GM23248 (cell line): ENCODE data around the gene ELMO1. TPM values are rescaled to one million over a fixed set of nuclear protein-coding genes. Genes with fewer than 3 reads are reported as not detected.

ENCODE experiments used
- DNase-seq: peaks from one replicate; pipeline ENCODE4 v3.0.0-alpha.2; 2015
- H2AFZ ChIP-seq: fragments of 200-600 bp; sonication (generic); 2 replicates; pipeline ENCODE4 v1.6.1; 2016; ENCODE audit warnings: antibody characterized with exemption
- H3F3A ChIP-seq: fragments of 200-600 bp; sonication (generic); 2 replicates; pipeline ENCODE4 v1.6.1; 2016; ENCODE audit warnings: mild to moderate bottlenecking, antibody characterized with exemption, mixed run types; ENCODE audit not compliant: insufficient read depth
- H3K27ac ChIP-seq: fragments of 200-600 bp; sonication (generic); 2 replicates; pipeline ENCODE4 v1.5.1; 2016; ENCODE audit warnings: mild to moderate bottlenecking
- H3K27me3 ChIP-seq: fragments of 200-600 bp; sonication (generic); replicated peaks from 2 replicates; pipeline ENCODE4 v1.6.1; 2016; ENCODE audit warnings: mild to moderate bottlenecking; ENCODE audit not compliant: insufficient read depth
- H3K36me3 ChIP-seq: fragments of 200-600 bp; sonication (generic); 2 replicates; pipeline ENCODE4 v1.6.1; 2016; ENCODE audit warnings: low read depth, mild to moderate bottlenecking
- H3K4me1 ChIP-seq: fragments of 200-600 bp; sonication (generic); 2 replicates; pipeline ENCODE4 v1.6.1; 2016; ENCODE audit warnings: mild to moderate bottlenecking; ENCODE audit not compliant: insufficient read depth
- H3K4me2 ChIP-seq: fragments of 200-600 bp; sonication (generic); one replicate; pipeline ENCODE4 v1.6.1; 2016; ENCODE audit warnings: mild to moderate bottlenecking; ENCODE audit not compliant: unreplicated experiment
- H3K4me3 ChIP-seq: fragments of 200-600 bp; sonication (generic); 2 replicates; pipeline ENCODE4 v1.5.1; 2016; ENCODE audit warnings: mild to moderate bottlenecking
- H3K79me2 ChIP-seq: fragments of 200-600 bp; sonication (generic); 2 replicates; pipeline ENCODE4 v1.6.1; 2016; ENCODE audit warnings: mild to moderate bottlenecking; ENCODE audit not compliant: insufficient read depth
- H3K9ac ChIP-seq: fragments of 200-600 bp; sonication (generic); 2 replicates; pipeline ENCODE4 v1.6.1; 2016; ENCODE audit warnings: mild to moderate bottlenecking
- H3K9me2 ChIP-seq: fragments of 200-600 bp; sonication (generic); 2 replicates; pipeline ENCODE4 v1.6.1; 2016; ENCODE audit warnings: mixed run types, mild to moderate bottlenecking, moderate library complexity; ENCODE audit not compliant: insufficient read depth
- H3K9me3 ChIP-seq: fragments of 200-600 bp; sonication (generic); one replicate; pipeline ENCODE4 v1.6.1; 2017; ENCODE audit warnings: low read depth
- H4K20me1 ChIP-seq: fragments of 200-600 bp; sonication (generic); 2 replicates; pipeline ENCODE4 v1.6.0; 2016; ENCODE audit not compliant: insufficient read depth
- EZH2 ChIP-seq: fragments of 200-600 bp; sonication (generic); IDR thresholded peaks from 2 replicates; pipeline ENCODE4 v1.6.1; 2018; ENCODE audit warnings: antibody characterized with exemption, mild to moderate bottlenecking; ENCODE audit not compliant: insufficient read depth, poor library complexity, severe bottlenecking
- EZH2phosphoT487 ChIP-seq: fragments of 200-600 bp; sonication (generic); IDR thresholded peaks from 2 replicates; pipeline ENCODE4 v1.6.1; 2018; ENCODE audit warnings: antibody characterized with exemption, moderate library complexity, mild to moderate bottlenecking, low read depth; ENCODE audit not compliant: insufficient read depth
- WGBS, 2 experiments: methylation state at CpG; one replicate each; pipeline ENCODE4 v1.1.6; 2015 to 2017; ENCODE audit warnings: low lambda C conversion rate in 2 of 2, low coverage in 1 of 2; ENCODE audit errors: missing lambda C conversion rate in 2 of 2; 5-methylcytosine and 5-hydroxymethylcytosine counted together
- in situ Hi-C: fragments of 300-500 bp; cut with MboI; formaldehyde crosslinking; loops from 2 replicates; pipeline ENCODE4 v1.15.0; 2020
- polyA plus RNA-seq: library from polyadenylated mRNA; unstranded; fragments of >200 nt; fragmentation: Nextera tagmentation; extraction: Ambion mirVana; gene quantifications from 2 replicates; pipeline ENCODE4 v1.2.1, GENCODE V29; 2016
- total RNA-seq: library from RNA; depleted of rRNA; stranded (reverse); fragments of >200 nt; shearing (Covaris generic); gene quantifications from 2 replicates; pipeline ENCODE4 v1.2.3, GENCODE V29; 2014

The ELMO1 gene
- total and polyA plus RNA-seq, 2 experiments from 2014 or later: not detected

DNA sequence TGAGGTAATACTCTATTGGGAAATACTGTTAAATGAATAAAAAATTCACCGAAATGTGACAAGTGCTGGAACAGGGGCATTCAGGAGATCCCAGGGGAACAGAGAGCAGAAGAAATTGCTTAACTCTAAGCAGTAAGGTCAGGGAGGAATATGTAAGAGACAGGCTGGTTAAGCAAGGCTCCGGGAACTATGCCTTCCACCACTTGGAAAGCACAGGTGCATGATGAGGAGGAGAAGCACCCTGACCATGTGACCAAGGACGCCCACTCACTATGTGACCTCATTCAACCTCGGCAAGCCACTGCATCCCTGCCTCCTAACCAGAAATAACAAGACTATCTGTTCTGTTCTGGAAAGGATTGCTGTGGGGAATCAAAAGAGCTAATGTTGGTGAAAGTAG is 218.4 kb downstream of the ELMO1 start:
- 32 to 44% methylated on average over 4 of the region's 4 CpGs for WGBS, 2 experiments
- in situ Hi-C loops: no loop called here
- Histone ChIP-seq H3K4me2 (no peak overlapping the region), H3K79me2 (no peaks in the 10 kb centered on the region), H3K9me2 (no peaks in the 10 kb centered on the region), H2AFZ (no peak overlapping the region), H3K9ac (no peak overlapping the region), H3K4me3 (no peak overlapping the region), H3K36me3 (no peaks in the 10 kb centered on the region), H3K9me3 (no peaks in the 10 kb centered on the region), H3K27me3 (no peaks in the 10 kb centered on the region), H3F3A (no peaks in the 10 kb centered on the region), H3K4me1 (no peaks in the 10 kb centered on the region), H4K20me1 (no peaks in the 10 kb centered on the region), H3K27ac (no peak overlapping the region)
- TF ChIP-seq EZH2phosphoT487 (no peak), EZH2 (no peak)
- DNase-seq: peak; percentile 1

DNA sequence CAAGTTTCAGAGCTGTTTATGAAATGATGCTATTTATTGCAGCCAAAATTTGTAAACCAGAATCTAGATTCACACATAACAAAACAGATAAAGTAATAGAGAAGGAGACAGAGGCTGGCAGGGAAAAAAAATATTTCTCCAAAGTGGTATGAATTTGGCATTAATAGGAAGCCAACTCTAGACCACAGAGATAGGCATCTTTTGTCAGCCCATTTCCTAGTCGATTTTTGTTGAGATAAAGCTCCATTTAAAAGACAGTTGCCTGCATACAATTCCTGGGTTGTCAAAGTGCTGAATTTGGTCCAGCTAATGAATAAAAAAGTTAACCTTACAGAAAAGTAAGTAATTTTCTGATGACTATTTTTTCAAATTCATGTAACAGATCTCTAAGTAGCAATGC is 219.3 kb downstream of the ELMO1 start:
- no peaks in the 10 kb centered on the region for H3K36me3 ChIP-seq
- H2AFZ ChIP-seq: no peak overlapping the region
- in situ Hi-C loops: no loop called here
- DNase-seq: no peak
- no peaks in the 10 kb centered on the region for H3K9me2 ChIP-seq
- no peaks in the 10 kb centered on the region for H3F3A ChIP-seq
- 9 to 12% methylated on average over 1 of the region's 1 CpG for WGBS, 2 experiments
- no peak overlapping the region for H3K9ac ChIP-seq
- H3K4me1 ChIP-seq: no peaks in the 10 kb centered on the region
- H3K4me3 ChIP-seq: no peak overlapping the region
- no peaks in the 10 kb centered on the region for H3K79me2 ChIP-seq
- no peak overlapping the region for H3K4me2 ChIP-seq
- H3K27ac ChIP-seq: no peak overlapping the region
- no peaks in the 10 kb centered on the region for H3K9me3 ChIP-seq
- H3K27me3 ChIP-seq: no peaks in the 10 kb centered on the region
- TF ChIP-seq EZH2phosphoT487: no peak
- no peak for TF ChIP-seq EZH2
- no peaks in the 10 kb centered on the region for H4K20me1 ChIP-seq

DNA sequence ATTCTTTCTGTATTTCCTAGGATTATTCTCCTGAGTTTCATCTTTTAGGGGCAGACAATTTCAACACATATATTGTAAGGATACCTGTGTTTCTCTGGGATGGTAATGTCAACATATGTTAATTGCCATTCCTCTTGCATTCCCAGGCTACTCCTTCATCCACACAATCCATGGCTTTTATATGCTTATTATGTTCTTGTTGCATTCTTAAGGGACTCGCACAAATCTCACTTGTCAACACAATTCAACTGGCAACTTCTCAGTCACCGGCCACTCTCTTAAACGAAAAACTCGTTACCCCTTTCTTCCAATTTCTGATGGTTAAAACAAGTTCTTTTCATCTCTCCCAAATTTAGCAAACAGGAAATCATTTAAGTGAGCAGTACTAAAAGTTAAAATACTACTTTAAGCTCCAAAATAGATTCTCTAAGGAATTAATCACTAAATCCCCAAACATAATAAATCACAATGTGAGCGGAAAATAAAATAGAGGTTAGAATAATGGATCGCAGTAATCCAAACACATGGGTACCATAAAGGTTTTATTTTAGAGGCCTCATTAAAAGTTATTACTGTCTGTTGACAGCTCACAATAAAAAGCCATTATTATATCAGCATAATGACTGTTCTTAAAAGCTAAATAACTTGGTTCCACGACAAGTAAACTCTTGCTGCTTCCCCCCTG is 223.2 kb downstream of the ELMO1 start:
- no peak overlapping the region for H3K27ac ChIP-seq
- no peak overlapping the region for H2AFZ ChIP-seq
- H3K4me1 ChIP-seq: no peaks in the 10 kb centered on the region
- DNase-seq: no peak
- 26 to 28% methylated on average over 7 of the region's 7 CpGs for WGBS, 2 experiments
- no peaks in the 10 kb centered on the region for H3K27me3 ChIP-seq
- H3K4me3 ChIP-seq: no peak overlapping the region
- TF ChIP-seq EZH2phosphoT487 (no peak), EZH2 (no peak)
- no peaks in the 10 kb centered on the region for H3K79me2 ChIP-seq
- no peaks in the 10 kb centered on the region for H3F3A ChIP-seq
- no peaks in the 10 kb centered on the region for H4K20me1 ChIP-seq
- no peaks in the 10 kb centered on the region for H3K9me3 ChIP-seq
- in situ Hi-C loops: no loop called here
- H3K9me2 ChIP-seq: no peaks in the 10 kb centered on the region
- no peaks in the 10 kb centered on the region for H3K36me3 ChIP-seq
- no peak overlapping the region for H3K9ac ChIP-seq
- H3K4me2 ChIP-seq: no peak overlapping the region

DNA sequence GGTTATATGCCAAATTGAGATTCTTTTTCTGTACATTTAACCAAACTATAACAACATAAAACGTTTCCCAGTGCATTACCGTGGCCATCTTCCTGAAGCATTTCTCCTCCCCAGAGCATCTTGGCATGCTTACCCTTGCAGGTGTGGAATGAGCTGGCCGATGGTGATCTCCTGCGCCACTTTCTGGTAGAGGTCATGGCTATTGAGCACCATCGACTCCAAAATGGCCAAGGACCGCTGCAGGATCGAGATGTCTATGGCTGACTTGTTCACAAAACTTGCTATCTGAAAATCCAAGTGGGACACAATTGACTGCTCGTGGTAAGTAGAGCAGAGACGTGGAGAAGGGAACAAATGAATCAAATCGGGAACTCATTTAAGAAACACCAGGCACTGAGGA is 223.9 kb downstream of the ELMO1 start:
- Histone ChIP-seq H3K9me3 (no peaks in the 10 kb centered on the region), H2AFZ (no peak overlapping the region), H3K27ac (no peak overlapping the region), H3K9ac (no peak overlapping the region), H3K9me2 (no peaks in the 10 kb centered on the region), H3K27me3 (no peaks in the 10 kb centered on the region), H3K4me2 (no peak overlapping the region), H3K79me2 (no peaks in the 10 kb centered on the region), H3F3A (no peaks in the 10 kb centered on the region), H3K4me3 (no peak overlapping the region), H3K4me1 (no peaks in the 10 kb centered on the region), H3K36me3 (no peaks in the 10 kb centered on the region), H4K20me1 (no peaks in the 10 kb centered on the region)
- 53 to 63% methylated on average over 10 of the region's 10 CpGs for WGBS, 2 experiments
- TF ChIP-seq EZH2 (no peak), EZH2phosphoT487 (no peak)
- in situ Hi-C loops: no loop called here
- no peak for DNase-seq
